Epithelial cell of proximal tubule (primary cell): ENCODE results near the gene GNS. TPM values are rescaled to one million over a fixed set of nuclear protein-coding genes. Genes with fewer than 3 reads are reported as not detected.
A peak's percentile ranks its signal among the peaks of the same experiment; 100 is the strongest.
"Not testable (repeated sequence)": the region's sequence is repeated elsewhere in the genome, so short reads cannot be mapped to it uniquely, and the experiment has no call there.

Experiments used
- DNase-seq: peaks from one replicate; pipeline ENCODE4 v3.0.0-alpha.2; 2011; ENCODE audit warnings: low read depth
- H3K4me3 ChIP-seq: 2 replicates; pipeline ENCODE4 v1.5.1; 2011; ENCODE audit warnings: low read depth, mild to moderate bottlenecking, low read length
- total RNA-seq: library from RNA; depleted of rRNA; stranded (reverse); fragments of >200 nt; gene quantifications from 2 replicates; pipeline ENCODE4 v1.2.3, GENCODE V29; 2015
- TF ChIP-seq, protein P1 (sequence below): conservative IDR thresholded peaks from 2 replicates; pipeline ENCODE4 v1.5.1; 2012; ENCODE audit warnings: low read depth, mild to moderate bottlenecking, low read length

Gene GNS
- 47.7 and 63.9 TPM in 2 replicates for total RNA-seq

DNA sequence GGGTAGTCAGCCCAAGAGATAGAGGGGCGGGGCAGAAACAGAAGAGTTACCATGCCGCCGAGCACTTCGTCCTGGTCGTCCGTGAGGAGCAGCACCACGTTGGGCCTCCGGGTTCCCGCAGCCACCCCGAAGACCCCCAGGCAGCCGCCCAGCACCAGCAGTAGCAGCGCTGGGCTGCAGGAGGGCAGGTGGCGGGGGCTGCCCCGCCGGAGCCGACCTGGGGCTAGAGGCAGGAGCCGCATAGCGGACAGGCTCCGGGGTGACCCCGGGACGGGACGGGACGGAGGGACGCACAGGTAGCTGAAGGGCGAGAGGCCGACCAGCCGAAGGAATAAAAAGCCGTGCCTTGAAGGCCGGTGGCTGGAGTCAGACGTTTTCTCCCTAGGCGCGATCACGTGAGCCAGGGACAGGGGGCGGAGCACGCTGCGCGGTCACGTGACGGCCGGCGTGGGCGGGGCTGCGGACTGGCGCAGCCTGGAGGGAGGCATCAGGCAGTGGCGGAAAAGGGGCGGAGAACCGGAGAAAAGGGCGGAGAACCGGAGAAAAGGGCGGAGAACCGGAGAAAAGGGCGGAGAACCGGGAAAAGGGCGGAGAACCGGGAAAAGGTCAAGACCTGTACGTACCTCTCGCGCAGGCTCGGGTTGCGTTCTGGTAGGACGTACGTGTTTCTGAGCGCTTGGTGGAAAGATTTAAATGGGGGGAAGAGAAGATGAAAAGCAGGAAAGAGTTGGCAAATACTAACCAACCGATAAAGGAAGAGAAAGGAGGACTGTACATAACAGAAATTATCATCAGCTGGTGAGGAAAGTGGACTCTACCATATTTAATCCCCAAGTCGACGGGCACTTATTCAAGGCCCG, at the start of gene GNS:
TSS of gene GNS (minus strand) at position 372 of the 860 bp plus-strand sequence. CDS start at position 242, 130 bp downstream.
- TF ChIP-seq, protein P1, sequence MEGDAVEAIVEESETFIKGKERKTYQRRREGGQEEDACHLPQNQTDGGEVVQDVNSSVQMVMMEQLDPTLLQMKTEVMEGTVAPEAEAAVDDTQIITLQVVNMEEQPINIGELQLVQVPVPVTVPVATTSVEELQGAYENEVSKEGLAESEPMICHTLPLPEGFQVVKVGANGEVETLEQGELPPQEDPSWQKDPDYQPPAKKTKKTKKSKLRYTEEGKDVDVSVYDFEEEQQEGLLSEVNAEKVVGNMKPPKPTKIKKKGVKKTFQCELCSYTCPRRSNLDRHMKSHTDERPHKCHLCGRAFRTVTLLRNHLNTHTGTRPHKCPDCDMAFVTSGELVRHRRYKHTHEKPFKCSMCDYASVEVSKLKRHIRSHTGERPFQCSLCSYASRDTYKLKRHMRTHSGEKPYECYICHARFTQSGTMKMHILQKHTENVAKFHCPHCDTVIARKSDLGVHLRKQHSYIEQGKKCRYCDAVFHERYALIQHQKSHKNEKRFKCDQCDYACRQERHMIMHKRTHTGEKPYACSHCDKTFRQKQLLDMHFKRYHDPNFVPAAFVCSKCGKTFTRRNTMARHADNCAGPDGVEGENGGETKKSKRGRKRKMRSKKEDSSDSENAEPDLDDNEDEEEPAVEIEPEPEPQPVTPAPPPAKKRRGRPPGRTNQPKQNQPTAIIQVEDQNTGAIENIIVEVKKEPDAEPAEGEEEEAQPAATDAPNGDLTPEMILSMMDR, result no peak
- peak within 1 kb of the TSS; percentile 98 for H3K4me3 ChIP-seq
- no peak for DNase-seq

DNA sequence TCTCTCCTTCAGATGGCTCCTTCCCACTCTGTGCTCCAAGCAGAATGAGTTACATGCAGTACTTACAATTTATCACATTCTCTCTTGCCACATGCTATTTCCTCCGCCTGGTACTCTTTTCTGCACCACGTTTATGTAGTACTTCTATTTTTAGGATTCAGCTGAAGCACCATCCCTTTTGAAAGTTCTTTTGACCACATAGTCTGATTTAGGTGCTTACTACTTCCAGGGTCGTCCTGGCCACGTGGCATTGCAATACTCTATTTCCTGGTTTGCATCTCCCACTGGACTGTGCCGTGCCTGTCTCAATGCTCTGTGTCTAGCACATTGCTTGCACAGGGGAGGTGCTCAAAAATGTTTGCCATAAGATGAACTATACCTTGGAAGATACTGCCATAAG, 48.9 kb upstream of the GNS start:
- no peak for DNase-seq
- H3K4me3 ChIP-seq, result no peak overlapping the region
- TF ChIP-seq, protein P1, result no peak

DNA sequence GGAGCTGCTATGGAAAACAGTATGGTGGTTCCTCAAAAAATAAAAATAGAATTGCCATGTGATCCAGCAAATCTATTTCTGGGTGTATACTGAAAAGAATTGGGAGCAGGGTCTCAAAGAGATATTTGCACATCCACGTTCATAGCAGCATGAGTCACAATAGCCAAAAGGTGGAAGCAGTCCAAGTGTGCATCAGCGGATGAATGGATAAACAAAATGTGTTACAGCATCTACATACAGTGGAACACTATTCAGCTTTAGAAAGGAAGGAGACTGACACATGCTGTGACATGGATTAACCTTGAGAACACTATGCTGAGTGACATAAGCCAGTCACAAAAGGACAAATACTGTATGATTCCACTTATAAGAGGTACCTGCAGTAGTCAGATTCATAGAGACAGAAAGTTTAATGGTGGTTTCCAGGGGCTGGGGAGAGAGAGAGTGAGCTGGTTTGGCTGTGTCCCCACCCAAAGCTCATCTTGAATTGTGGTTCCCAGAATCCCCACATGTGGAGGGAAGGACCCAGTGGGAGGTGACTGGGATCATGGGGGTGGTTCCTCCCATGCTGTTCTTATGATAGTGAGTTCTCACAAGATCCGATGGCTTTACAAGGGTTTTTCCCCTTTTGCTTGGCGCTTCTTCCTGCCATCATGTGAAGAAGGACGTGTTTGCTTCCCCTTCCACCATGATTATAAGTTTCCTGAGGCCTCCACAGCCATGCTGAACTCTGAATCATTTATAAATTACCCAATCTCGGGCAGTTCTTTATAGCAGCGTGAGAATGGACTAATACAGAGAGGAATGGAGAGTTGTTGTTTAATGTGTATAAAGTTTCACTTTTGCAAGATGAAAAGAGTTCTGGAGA, 47.6 kb upstream of the GNS start:
- no peak for DNase-seq
- H3K4me3 ChIP-seq, result no peak overlapping the region
- TF ChIP-seq, protein P1, result no peak

DNA sequence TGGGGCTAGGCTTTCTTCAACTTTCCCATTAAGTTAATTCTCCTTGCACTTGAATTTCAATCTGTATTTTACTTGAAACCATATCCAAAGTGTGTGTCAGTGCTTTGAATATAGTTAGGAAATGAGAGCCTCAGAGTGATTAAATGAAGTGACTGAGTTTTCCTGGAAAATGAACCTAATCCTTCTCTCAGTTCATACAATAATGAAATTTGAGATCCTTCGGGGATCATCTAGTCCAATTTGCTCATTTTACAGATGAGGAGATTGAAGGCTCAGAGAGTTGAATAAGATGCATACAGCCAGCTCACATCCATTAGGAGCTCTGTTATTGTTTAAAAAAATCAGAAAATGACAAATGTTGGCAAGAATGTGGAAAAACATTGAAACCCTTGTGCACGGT, 47.0 kb upstream of the GNS start:
- H3K4me3 ChIP-seq, result no peak overlapping the region
- no peak for DNase-seq
- TF ChIP-seq, protein P1, result no peak

- not testable (repeated sequence) for DNase-seq
- TF ChIP-seq, protein P1, result peak; percentile 87
Observed at GRCh38 chr12:64802180-64802775, 43.1 kb upstream of the GNS start.

DNA sequence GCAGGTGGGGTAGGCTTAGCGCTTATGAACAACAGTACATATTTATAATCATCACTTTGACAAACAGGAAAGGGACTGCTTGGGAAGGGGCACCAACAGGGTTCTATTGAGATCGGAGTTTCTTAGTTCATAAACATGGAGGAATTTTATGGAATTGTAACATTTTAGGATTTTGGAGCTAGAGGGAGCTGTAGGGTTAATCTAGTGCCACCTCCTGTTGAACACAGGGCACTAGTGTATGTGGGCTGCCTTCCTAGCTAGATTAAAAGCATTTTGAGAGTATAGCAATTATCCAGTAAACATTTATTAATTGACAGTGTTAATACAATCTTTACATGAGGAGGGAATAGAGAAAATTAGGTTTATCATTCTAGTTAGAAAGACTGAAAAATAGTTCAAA, 42.2 kb upstream of the GNS start:
- no peak for DNase-seq
- TF ChIP-seq, protein P1, result peak; percentile 37
- no peak overlapping the region for H3K4me3 ChIP-seq

More at GRCh38 chr12:64802180-64802775, 43.1 kb upstream of the GNS start:
- not testable (repeated sequence) for H3K4me3 ChIP-seq
